Measurements from ENCODE around the gene KLF13. TPM values are rescaled to one million over a fixed set of nuclear protein-coding genes. Genes with fewer than 3 reads are reported as not detected.

KLF13 gene
- total and polyA plus RNA-seq, 10 of the 15 experiments (the other 5 are each of a cell fraction or from before 2014, with no cell fraction given), result 20.3 to 109 (median 51.4) TPM

DNA sequence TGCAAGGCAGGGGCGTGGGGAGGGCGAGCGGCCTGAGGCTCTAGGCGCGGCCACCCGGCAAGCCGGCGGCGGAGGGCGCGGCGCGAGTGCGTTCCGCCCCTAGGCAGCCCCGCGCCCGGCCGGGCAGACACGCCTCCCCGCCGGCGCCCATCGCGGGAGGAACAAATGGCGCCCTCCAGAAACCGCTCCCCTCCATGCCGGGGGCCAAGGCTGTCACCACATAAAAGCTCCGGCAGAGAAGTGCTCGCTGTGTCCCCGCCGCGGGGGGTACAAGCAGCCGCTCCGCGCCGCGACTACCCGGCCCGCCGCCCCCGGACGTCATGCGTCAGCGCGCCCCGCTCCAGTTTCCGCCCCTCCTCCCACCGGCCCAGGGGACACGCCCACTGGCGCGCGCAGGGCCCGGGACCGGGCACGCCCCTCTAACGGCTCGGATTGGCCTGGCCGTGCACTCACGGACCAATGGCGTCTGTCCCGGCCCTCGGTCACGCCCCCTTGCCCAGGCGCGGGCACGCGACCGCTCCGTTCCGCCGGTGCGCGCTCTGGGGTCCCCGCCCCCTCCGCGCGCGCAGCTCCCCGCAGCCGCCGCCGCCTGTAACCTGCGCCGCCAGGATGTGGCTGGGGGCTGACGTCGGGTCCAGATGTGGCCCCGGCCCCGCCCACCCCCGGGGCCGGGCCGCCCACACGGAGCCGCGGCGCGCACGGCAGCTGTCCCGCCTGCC, at the start of gene KLF13 (continued):
- TF ChIP-seq, protein P1, sequence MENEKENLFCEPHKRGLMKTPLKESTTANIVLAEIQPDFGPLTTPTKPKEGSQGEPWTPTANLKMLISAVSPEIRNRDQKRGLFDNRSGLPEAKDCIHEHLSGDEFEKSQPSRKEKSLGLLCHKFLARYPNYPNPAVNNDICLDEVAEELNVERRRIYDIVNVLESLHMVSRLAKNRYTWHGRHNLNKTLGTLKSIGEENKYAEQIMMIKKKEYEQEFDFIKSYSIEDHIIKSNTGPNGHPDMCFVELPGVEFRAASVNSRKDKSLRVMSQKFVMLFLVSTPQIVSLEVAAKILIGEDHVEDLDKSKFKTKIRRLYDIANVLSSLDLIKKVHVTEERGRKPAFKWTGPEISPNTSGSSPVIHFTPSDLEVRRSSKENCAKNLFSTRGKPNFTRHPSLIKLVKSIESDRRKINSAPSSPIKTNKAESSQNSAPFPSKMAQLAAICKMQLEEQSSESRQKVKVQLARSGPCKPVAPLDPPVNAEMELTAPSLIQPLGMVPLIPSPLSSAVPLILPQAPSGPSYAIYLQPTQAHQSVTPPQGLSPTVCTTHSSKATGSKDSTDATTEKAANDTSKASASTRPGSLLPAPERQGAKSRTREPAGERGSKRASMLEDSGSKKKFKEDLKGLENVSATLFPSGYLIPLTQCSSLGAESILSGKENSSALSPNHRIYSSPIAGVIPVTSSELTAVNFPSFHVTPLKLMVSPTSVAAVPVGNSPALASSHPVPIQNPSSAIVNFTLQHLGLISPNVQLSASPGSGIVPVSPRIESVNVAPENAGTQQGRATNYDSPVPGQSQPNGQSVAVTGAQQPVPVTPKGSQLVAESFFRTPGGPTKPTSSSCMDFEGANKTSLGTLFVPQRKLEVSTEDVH (IDR thresholded peaks at IDR 0.05; ENCODE audit: low read depth, partially characterized antibody), result no peak
- TF ChIP-seq EGR1 (IDR thresholded peaks at IDR 0.05; ENCODE audit: borderline replicate concordance in 1 of 2, low read depth in 2 of 2, low read length in 2 of 2) (peak; percentile 75 to 97), TCF12 (IDR thresholded peaks at IDR 0.05; ENCODE audit: low read depth, low read length) (peak; percentile 79; the same call in 1 of the 2 replicates), GATAD2B (conservative IDR thresholded peaks at IDR 0.05; ENCODE audit: low read depth) (peak; percentile 87), RCOR1 (conservative IDR thresholded peaks at IDR 0.05; ENCODE audit: low read depth, low read length) (peak; percentile 46; the same call in 1 of the 2 replicates), RUNX3 (IDR thresholded peaks at IDR 0.05; ENCODE audit: low read length) (peak; percentile 65), CREB1 (IDR thresholded peaks at IDR 0.05; ENCODE audit: low read depth) (peak; percentile 80; the same call in 1 of the 2 replicates), SUPT20H (IDR thresholded peaks at IDR 0.05; ENCODE audit: borderline replicate concordance, control insufficient read depth, low read depth, low read length) (no peak), PAX5 (IDR thresholded peaks at IDR 0.05; ENCODE audit: borderline replicate concordance, low read depth, low read length) (peak; percentile 99), RFX5 (IDR thresholded peaks at IDR 0.05; ENCODE audit: low read depth, low read length) (peak; percentile 41; the same call in 1 of the 2 replicates), MTA2 (IDR thresholded peaks at IDR 0.05; ENCODE audit: low read depth) (no peak), ZNF274 (IDR thresholded peaks at IDR 0.05; ENCODE audit: insufficient read depth, insufficient read length) (no peak), NR2C1 (IDR thresholded peaks at IDR 0.05) (peak; percentile 29; the same call in 1 of the 2 replicates), CBX3 (IDR thresholded peaks at IDR 0.05; ENCODE audit: borderline replicate concordance, low read depth) (no peak), SREBF1 (IDR thresholded peaks at IDR 0.05; ENCODE audit: low read length) (no peak)
- TF ChIP-seq, protein P2, sequence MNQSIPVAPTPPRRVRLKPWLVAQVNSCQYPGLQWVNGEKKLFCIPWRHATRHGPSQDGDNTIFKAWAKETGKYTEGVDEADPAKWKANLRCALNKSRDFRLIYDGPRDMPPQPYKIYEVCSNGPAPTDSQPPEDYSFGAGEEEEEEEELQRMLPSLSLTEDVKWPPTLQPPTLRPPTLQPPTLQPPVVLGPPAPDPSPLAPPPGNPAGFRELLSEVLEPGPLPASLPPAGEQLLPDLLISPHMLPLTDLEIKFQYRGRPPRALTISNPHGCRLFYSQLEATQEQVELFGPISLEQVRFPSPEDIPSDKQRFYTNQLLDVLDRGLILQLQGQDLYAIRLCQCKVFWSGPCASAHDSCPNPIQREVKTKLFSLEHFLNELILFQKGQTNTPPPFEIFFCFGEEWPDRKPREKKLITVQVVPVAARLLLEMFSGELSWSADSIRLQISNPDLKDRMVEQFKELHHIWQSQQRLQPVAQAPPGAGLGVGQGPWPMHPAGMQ (IDR thresholded peaks at IDR 0.05; ENCODE audit: borderline replicate concordance), result no peak
- TF ChIP-seq, protein P3, sequence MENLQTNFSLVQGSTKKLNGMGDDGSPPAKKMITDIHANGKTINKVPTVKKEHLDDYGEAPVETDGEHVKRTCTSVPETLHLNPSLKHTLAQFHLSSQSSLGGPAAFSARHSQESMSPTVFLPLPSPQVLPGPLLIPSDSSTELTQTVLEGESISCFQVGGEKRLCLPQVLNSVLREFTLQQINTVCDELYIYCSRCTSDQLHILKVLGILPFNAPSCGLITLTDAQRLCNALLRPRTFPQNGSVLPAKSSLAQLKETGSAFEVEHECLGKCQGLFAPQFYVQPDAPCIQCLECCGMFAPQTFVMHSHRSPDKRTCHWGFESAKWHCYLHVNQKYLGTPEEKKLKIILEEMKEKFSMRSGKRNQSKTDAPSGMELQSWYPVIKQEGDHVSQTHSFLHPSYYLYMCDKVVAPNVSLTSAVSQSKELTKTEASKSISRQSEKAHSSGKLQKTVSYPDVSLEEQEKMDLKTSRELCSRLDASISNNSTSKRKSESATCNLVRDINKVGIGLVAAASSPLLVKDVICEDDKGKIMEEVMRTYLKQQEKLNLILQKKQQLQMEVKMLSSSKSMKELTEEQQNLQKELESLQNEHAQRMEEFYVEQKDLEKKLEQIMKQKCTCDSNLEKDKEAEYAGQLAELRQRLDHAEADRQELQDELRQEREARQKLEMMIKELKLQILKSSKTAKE (IDR thresholded peaks at IDR 0.05; ENCODE audit: low read depth, poor library complexity, severe bottlenecking), result no peak
- TF ChIP-seq, protein P4, sequence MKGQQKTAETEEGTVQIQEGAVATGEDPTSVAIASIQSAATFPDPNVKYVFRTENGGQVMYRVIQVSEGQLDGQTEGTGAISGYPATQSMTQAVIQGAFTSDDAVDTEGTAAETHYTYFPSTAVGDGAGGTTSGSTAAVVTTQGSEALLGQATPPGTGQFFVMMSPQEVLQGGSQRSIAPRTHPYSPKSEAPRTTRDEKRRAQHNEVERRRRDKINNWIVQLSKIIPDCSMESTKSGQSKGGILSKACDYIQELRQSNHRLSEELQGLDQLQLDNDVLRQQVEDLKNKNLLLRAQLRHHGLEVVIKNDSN (IDR thresholded peaks at IDR 0.05; ENCODE audit: borderline replicate concordance, extremely low read length, insufficient read depth, low read depth, low read length), result peak; percentile 38
- TF ChIP-seq, protein P5, sequence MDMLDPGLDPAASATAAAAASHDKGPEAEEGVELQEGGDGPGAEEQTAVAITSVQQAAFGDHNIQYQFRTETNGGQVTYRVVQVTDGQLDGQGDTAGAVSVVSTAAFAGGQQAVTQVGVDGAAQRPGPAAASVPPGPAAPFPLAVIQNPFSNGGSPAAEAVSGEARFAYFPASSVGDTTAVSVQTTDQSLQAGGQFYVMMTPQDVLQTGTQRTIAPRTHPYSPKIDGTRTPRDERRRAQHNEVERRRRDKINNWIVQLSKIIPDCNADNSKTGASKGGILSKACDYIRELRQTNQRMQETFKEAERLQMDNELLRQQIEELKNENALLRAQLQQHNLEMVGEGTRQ (IDR thresholded peaks at IDR 0.05; ENCODE audit: borderline replicate concordance, low read depth, low read length), result no peak
- TF ChIP-seq, protein P6, sequence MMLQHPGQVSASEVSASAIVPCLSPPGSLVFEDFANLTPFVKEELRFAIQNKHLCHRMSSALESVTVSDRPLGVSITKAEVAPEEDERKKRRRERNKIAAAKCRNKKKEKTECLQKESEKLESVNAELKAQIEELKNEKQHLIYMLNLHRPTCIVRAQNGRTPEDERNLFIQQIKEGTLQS (IDR thresholded peaks at IDR 0.05; ENCODE audit: borderline replicate concordance, extremely low read depth, low read depth, low read length), result no peak
